Cardiac muscle cell (in vitro differentiated cells and primary cell): ENCODE measurements around the gene SLC7A4. TPM values are rescaled to one million over a fixed set of nuclear protein-coding genes. Genes with fewer than 3 reads are reported as not detected.
A peak's percentile ranks its signal among the peaks of the same experiment; 100 is the strongest.

Experiments used
- DNase-seq, 2 donors: peaks; one replicate each; pipeline versions ENCODE4 v3.0.0 to v3.0.0-alpha.2; 2010 to 2017; ENCODE audit warnings: low read depth in 1 of 2, low spot score in 1 of 2
- H3K27ac ChIP-seq: fragments of 200-600 bp; sonication (generic); 2 replicates; pipeline ENCODE4 v1.5.1; 2016
- H3K27me3 ChIP-seq: fragments of 200-600 bp; sonication (generic); 2 replicates; pipeline ENCODE4 v1.6.0; 2016; ENCODE audit warnings: control low read depth
- H3K36me3 ChIP-seq: fragments of 200-600 bp; sonication (generic); 2 replicates; pipeline ENCODE4 v1.5.1; 2016; ENCODE audit warnings: control low read depth
- H3K4me1 ChIP-seq: fragments of 200-600 bp; sonication (generic); 2 replicates; pipeline ENCODE4 v1.8.1; 2017; ENCODE audit warnings: low read depth, mild to moderate bottlenecking, mixed run types
- H3K4me3 ChIP-seq: fragments of 200-600 bp; sonication (generic); 2 replicates; pipeline ENCODE4 v1.5.1; 2016; ENCODE audit warnings: mild to moderate bottlenecking
- H3K9me3 ChIP-seq: fragments of 200-600 bp; sonication (generic); 2 replicates; pipeline ENCODE4 v1.5.1; 2017; ENCODE audit warnings: low read depth, mild to moderate bottlenecking, control low read depth
- CTCF ChIP-seq: IDR thresholded peaks from 2 replicates; pipeline ENCODE4 v1.5.1; 2012; ENCODE audit warnings: low read depth, mild to moderate bottlenecking, low read length
- polyA plus RNA-seq: library from polyadenylated mRNA; unstranded; fragments of >200 nt; fragmentation: Nextera tagmentation; extraction: Ambion mirVana; gene quantifications from 2 replicates; pipeline ENCODE4 v1.2.1, GENCODE V29; 2016
- total RNA-seq: library from RNA; depleted of rRNA; stranded (reverse); fragments of >200 nt; gene quantifications from 2 replicates; pipeline ENCODE4 v1.2.3, GENCODE V29; 2016

The SLC7A4 gene
- total and polyA plus RNA-seq, 2 experiments from 2014 or later = 1.8 to 4.4 TPM

- H3K9me3 ChIP-seq = no peaks in the 10 kb centered on the region
- no peak overlapping the region for H3K4me3 ChIP-seq
- DNase-seq = no peak
- TF ChIP-seq CTCF = no peak
- peaks cover 20% of the 10 kb centered on the region for H3K27me3 ChIP-seq
- peaks cover 8% of the 10 kb centered on the region for H3K4me1 ChIP-seq
- no peak overlapping the region for H3K27ac ChIP-seq
- H3K36me3 ChIP-seq = no peaks in the 10 kb centered on the region
Observed at GRCh38 chr22:21028277-21029251, 3.8 kb downstream of the SLC7A4 start.

- H3K9me3 ChIP-seq = no peaks in the 10 kb centered on the region
- TF ChIP-seq CTCF = no peak
- peaks cover 3% of the 10 kb centered on the region for H3K4me1 ChIP-seq
- no peaks in the 10 kb centered on the region for H3K36me3 ChIP-seq
- H3K27me3 ChIP-seq = peaks cover 17% of the 10 kb centered on the region
- no peak overlapping the region for H3K4me3 ChIP-seq
- peak in 1 of 2 donors; percentile 77 for DNase-seq
- H3K27ac ChIP-seq = no peak overlapping the region
Observed at GRCh38 chr22:21026783-21027692, 5.3 kb downstream of the SLC7A4 start.

DNA sequence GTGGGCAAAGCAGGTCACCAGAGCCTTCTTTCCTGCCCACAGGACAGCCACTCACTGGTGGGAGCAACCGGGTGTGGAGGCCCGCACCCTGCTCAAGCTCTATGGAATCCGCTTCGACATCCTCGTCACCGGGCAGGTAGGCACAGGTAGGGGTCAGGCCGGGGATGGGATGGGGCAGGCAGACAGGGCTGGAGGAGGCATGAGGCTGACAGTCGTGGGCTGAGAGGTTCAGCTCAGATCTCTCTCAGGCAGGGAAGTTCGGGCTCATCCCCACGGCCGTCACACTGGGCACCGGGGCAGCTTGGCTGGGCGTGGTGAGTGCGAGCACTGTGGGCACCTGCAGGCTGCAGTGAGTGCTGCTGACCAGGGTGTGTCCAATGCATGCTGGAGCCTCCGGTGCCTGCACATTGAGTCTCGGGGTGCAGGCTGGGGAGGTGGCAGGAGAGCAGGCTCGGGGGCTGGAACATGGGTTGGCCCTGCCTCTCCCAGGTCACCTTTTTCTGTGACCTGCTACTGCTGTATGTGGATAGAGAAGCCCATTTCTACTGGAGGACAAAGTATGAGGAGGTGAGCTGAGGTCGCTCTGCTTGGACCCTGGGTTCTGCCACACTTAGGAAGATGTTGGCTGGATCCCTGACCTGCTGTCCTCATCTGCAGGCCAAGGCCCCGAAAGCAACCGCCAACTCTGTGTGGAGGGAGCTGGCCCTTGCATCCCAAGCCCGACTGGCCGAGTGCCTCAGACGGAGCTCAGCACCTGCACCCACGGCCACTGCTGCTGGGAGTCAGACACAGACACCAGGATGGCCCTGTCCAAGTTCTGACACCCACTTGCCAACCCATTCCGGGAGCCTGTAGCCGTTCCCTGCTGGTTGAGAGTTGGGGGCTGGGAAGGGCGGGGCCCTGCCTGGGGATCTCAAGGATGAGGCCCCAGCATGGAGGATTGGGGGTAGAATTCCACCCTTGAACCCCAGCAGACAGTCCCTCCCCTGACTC, 6.3 kb downstream of the SLC7A4 start:
- peaks cover 7% of the 10 kb centered on the region for H3K27me3 ChIP-seq
- H3K9me3 ChIP-seq = no peaks in the 10 kb centered on the region
- TF ChIP-seq CTCF = no peak
- DNase-seq = no peak
- H3K4me3 ChIP-seq = no peak overlapping the region
- no peaks in the 10 kb centered on the region for H3K4me1 ChIP-seq
- no peaks in the 10 kb centered on the region for H3K36me3 ChIP-seq
- no peak overlapping the region for H3K27ac ChIP-seq

- no peaks in the 10 kb centered on the region for H3K4me1 ChIP-seq
- no peaks in the 10 kb centered on the region for H3K36me3 ChIP-seq
- H3K27ac ChIP-seq = no peak overlapping the region
- no peak for DNase-seq
- H3K9me3 ChIP-seq = no peaks in the 10 kb centered on the region
- H3K27me3 ChIP-seq = no peaks in the 10 kb centered on the region
- H3K4me3 ChIP-seq = no peak overlapping the region
- no peak for TF ChIP-seq CTCF
Observed at GRCh38 chr22:21025266-21025665, 7.1 kb downstream of the SLC7A4 start.
